ENCODE results near the gene GPR171.

The GPR171 gene

DNA sequence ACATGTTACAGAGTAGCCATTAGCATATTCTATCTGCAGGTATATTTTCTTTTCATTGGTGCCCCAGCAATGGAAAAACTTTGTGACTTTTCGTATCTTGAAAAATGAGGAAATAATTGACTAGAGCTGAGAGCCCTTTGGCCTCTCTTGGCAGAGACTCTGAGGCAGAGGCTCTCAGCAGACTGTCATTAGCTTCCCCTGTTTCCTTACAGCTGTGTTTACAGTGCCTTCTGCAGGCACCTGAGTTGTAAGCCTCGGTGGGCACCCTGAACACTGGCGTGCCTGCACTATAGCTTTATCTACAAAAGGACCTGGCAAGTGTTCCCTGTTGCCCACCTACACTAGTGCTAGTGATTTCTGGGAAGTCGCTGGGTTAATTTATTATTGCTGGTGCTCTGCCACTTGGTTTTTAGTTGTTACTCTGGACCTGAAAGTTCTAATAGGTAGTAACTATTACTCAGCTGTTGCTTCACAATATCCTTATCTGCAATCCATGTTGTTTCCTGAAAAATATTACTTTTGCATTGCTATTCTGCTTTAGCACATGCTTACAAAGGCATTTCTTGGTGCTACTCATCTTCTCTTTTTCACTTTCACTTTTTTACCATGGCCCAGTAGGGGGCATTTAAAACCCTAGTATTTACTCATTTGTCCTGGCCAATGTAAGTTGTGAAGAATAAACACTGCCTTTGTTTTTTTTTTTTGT is 7.8 kb upstream of the GPR171 start (continued):
- TF ChIP-seq, protein P1, sequence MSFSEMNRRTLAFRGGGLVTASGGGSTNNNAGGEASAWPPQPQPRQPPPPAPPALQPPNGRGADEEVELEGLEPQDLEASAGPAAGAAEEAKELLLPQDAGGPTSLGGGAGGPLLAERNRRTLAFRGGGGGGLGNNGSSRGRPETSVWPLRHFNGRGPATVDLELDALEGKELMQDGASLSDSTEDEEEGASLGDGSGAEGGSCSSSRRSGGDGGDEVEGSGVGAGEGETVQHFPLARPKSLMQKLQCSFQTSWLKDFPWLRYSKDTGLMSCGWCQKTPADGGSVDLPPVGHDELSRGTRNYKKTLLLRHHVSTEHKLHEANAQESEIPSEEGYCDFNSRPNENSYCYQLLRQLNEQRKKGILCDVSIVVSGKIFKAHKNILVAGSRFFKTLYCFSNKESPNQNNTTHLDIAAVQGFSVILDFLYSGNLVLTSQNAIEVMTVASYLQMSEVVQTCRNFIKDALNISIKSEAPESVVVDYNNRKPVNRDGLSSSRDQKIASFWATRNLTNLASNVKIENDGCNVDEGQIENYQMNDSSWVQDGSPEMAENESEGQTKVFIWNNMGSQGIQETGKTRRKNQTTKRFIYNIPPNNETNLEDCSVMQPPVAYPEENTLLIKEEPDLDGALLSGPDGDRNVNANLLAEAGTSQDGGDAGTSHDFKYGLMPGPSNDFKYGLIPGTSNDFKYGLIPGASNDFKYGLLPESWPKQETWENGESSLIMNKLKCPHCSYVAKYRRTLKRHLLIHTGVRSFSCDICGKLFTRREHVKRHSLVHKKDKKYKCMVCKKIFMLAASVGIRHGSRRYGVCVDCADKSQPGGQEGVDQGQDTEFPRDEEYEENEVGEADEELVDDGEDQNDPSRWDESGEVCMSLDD (tag by site-specific recombination; IDR thresholded peaks at IDR 0.05): no peak
- no peak for TF ChIP-seq ZNF701 (tag by site-specific recombination; IDR thresholded peaks at IDR 0.05)
- no peak for TF ChIP-seq ZNF624 (tag by site-specific recombination; IDR thresholded peaks at IDR 0.05)
- no peak for TF ChIP-seq ZNF510 (tag by site-specific recombination; IDR thresholded peaks at IDR 0.05; ENCODE audit: insufficient replicate concordance)
- TF ChIP-seq, protein P2, sequence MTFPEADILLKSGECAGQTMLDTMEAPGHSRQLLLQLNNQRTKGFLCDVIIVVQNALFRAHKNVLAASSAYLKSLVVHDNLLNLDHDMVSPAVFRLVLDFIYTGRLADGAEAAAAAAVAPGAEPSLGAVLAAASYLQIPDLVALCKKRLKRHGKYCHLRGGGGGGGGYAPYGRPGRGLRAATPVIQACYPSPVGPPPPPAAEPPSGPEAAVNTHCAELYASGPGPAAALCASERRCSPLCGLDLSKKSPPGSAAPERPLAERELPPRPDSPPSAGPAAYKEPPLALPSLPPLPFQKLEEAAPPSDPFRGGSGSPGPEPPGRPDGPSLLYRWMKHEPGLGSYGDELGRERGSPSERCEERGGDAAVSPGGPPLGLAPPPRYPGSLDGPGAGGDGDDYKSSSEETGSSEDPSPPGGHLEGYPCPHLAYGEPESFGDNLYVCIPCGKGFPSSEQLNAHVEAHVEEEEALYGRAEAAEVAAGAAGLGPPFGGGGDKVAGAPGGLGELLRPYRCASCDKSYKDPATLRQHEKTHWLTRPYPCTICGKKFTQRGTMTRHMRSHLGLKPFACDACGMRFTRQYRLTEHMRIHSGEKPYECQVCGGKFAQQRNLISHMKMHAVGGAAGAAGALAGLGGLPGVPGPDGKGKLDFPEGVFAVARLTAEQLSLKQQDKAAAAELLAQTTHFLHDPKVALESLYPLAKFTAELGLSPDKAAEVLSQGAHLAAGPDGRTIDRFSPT (tag by site-specific recombination; IDR thresholded peaks at IDR 0.05): no peak
- TF ChIP-seq ZNF23 (tag by site-specific recombination; IDR thresholded peaks at IDR 0.05; ENCODE audit: borderline replicate concordance): no peak
- no peak for TF ChIP-seq ZNF221 (tag by site-specific recombination; IDR thresholded peaks at IDR 0.05; ENCODE audit: borderline replicate concordance)
- TF ChIP-seq ZNF174 (tag by site-specific recombination; IDR thresholded peaks at IDR 0.05): no peak
- TF ChIP-seq, protein P3, sequence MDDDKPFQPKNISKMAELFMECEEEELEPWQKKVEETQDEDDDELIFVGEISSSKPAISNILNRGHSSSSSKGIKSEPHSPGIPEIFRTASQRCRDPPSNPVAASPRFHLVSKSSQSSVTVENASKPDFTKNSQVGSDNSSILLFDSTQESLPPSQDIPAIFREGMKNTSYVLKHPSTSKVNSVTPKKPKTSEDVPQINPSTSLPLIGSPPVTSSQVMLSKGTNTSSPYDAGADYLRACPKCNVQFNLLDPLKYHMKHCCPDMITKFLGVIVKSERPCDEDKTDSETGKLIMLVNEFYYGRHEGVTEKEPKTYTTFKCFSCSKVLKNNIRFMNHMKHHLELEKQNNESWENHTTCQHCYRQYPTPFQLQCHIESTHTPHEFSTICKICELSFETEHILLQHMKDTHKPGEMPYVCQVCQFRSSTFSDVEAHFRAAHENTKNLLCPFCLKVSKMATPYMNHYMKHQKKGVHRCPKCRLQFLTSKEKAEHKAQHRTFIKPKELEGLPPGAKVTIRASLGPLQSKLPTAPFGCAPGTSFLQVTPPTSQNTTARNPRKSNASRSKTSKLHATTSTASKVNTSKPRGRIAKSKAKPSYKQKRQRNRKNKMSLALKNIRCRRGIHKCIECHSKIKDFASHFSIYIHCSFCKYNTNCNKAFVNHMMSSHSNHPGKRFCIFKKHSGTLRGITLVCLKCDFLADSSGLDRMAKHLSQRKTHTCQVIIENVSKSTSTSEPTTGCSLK (tag by site-specific recombination; IDR thresholded peaks at IDR 0.05): no peak
- TF ChIP-seq ZNF626 (tag by site-specific recombination; IDR thresholded peaks at IDR 0.05): no peak
- TF ChIP-seq ZNF843 (tag by site-specific recombination; IDR thresholded peaks at IDR 0.05): no peak
- TF ChIP-seq HOXC10 (CRISPR knock-in tag; IDR thresholded peaks at IDR 0.05): no peak
- TF ChIP-seq ZFP3 (tag by site-specific recombination; IDR thresholded peaks at IDR 0.05; ENCODE audit: low read depth): no peak
- TF ChIP-seq, protein P4, sequence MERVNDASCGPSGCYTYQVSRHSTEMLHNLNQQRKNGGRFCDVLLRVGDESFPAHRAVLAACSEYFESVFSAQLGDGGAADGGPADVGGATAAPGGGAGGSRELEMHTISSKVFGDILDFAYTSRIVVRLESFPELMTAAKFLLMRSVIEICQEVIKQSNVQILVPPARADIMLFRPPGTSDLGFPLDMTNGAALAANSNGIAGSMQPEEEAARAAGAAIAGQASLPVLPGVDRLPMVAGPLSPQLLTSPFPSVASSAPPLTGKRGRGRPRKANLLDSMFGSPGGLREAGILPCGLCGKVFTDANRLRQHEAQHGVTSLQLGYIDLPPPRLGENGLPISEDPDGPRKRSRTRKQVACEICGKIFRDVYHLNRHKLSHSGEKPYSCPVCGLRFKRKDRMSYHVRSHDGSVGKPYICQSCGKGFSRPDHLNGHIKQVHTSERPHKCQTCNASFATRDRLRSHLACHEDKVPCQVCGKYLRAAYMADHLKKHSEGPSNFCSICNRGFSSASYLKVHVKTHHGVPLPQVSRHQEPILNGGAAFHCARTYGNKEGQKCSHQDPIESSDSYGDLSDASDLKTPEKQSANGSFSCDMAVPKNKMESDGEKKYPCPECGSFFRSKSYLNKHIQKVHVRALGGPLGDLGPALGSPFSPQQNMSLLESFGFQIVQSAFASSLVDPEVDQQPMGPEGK (tag by site-specific recombination; IDR thresholded peaks at IDR 0.05): no peak

DNA sequence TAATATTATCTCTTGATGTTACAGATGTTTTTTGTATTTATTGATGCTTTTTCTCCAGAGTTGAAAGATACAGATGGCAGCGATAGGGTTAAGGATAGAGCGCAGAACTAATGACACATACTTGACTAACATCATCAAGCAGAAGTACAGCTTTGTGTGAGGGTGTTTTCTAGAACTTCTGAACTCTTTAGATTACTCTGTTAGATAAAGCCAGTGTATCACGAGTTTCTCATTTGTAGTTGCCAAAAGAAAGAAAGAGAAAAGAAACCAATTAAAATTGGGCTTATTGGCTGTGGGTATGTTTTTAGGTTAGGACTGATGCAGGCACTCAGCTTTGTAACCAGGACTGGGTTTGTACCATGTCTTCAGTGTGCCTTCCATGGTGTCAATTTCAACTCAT is 6.6 kb upstream of the GPR171 start:
- ChIA-PET CTCF (interaction anchor here (1.1 kb wide), 1 partner anchor 18 kb away, joined by 4 read pairs; no protein-coding TSS in a partner anchor), POLR2A (no interaction called here)
- H3K27ac ChIP-seq (ENCODE audit: extremely low read depth, low read depth, low read length): no peak overlapping the region
- TF ChIP-seq ZNF621 (tag by site-specific recombination; IDR thresholded peaks at IDR 0.05) (no peak), ZNF558 (tag by site-specific recombination; IDR thresholded peaks at IDR 0.05) (no peak), ZNF623 (tag by site-specific recombination; IDR thresholded peaks at IDR 0.05) (no peak), KLF1 (tag by site-specific recombination; IDR thresholded peaks at IDR 0.05) (no peak), ZNF302 (tag by site-specific recombination; IDR thresholded peaks at IDR 0.05; ENCODE audit: low read depth) (no peak), RBAK (tag by site-specific recombination; IDR thresholded peaks at IDR 0.05) (no peak)
- TF ChIP-seq, protein P5, sequence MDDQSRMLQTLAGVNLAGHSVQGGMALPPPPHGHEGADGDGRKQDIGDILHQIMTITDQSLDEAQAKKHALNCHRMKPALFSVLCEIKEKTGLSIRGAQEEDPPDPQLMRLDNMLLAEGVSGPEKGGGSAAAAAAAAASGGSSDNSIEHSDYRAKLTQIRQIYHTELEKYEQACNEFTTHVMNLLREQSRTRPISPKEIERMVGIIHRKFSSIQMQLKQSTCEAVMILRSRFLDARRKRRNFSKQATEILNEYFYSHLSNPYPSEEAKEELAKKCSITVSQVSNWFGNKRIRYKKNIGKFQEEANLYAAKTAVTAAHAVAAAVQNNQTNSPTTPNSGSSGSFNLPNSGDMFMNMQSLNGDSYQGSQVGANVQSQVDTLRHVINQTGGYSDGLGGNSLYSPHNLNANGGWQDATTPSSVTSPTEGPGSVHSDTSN (CRISPR knock-in tag; IDR thresholded peaks at IDR 0.05): no peak
- TF ChIP-seq, protein P6, sequence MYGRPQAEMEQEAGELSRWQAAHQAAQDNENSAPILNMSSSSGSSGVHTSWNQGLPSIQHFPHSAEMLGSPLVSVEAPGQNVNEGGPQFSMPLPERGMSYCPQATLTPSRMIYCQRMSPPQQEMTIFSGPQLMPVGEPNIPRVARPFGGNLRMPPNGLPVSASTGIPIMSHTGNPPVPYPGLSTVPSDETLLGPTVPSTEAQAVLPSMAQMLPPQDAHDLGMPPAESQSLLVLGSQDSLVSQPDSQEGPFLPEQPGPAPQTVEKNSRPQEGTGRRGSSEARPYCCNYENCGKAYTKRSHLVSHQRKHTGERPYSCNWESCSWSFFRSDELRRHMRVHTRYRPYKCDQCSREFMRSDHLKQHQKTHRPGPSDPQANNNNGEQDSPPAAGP (tag by site-specific recombination; IDR thresholded peaks at IDR 0.05): no peak
- TF ChIP-seq, protein P7, sequence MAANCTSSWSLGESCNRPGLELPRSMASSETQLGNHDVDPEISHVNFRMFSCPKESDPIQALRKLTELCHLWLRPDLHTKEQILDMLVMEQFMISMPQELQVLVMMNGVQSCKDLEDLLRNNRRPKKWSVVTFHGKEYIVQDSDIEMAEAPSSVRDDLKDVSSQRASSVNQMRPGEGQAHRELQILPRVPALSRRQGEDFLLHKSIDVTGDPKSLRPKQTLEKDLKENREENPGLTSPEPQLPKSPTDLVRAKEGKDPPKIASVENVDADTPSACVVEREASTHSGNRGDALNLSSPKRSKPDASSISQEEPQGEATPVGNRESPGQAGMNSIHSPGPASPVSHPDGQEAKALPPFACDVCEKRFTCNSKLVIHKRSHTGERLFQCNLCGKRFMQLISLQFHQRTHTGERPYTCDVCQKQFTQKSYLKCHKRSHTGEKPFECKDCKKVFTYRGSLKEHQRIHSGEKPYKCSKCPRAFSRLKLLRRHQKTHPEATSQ (tag by site-specific recombination; IDR thresholded peaks at IDR 0.05): no peak

More for the DNA sequence above, 6.6 kb upstream of the GPR171 start:
- H3K4me1 ChIP-seq (ENCODE audit: control insufficient read depth, insufficient read depth, low read length): no peaks in the 10 kb centered on the region
- H3K4me3 ChIP-seq (ENCODE audit: low read depth, low read length): no peak overlapping the region
- no peaks in the 10 kb centered on the region for H3K9me3 ChIP-seq (ENCODE audit: control insufficient read depth, insufficient read depth, low read depth, low read length)
- no peaks in the 10 kb centered on the region for H3K36me3 ChIP-seq (ENCODE audit: control insufficient read depth in 2 of 2, insufficient read depth in 1 of 2, low read length in 2 of 2)

All from HEK293 (cell line).